Natural killer cell (primary cell): Measurements from ENCODE around the gene PLB1. TPM values are rescaled to one million over a fixed set of nuclear protein-coding genes. Genes with fewer than 3 reads are reported as not detected.

Source experiments
- ATAC-seq, 3 donors: fragments of 150-1000 bp in 2 of 3; fragments of 200-7000 bp in 1 of 3; cut with Tn5 transposase; 1 replicate in 1 of 3; 2 replicates in 2 of 3; pipeline ENCODE4 v1.10.0; 2021; ENCODE audit warnings: mild to moderate bottlenecking in 2 of 3, moderate library complexity in 2 of 3
- DNase-seq, 2 donors: peaks; one replicate each; pipeline versions ENCODE4 v3.0.0 to v3.0.0-alpha.2; 2013 to 2021; ENCODE audit warnings: mixed read lengths in 1 of 2
- H3K27ac ChIP-seq: one replicate; pipeline ENCODE4 v1.5.1; 2013; ENCODE audit warnings: mild to moderate bottlenecking, low read length
- H3K27me3 ChIP-seq: one replicate; pipeline ENCODE4 v1.6.1; 2013; ENCODE audit warnings: low read length; ENCODE audit not compliant: control insufficient read depth, insufficient read depth
- H3K36me3 ChIP-seq: one replicate; pipeline ENCODE4 v1.6.1; 2013; ENCODE audit warnings: low read length; ENCODE audit not compliant: control insufficient read depth, insufficient read depth
- H3K4me1 ChIP-seq: one replicate; pipeline ENCODE4 v1.6.1; 2013; ENCODE audit warnings: low read length; ENCODE audit not compliant: control insufficient read depth, insufficient read depth
- H3K4me3 ChIP-seq: one replicate; pipeline ENCODE4 v1.5.1; 2013; ENCODE audit warnings: low read length
- H3K9me3 ChIP-seq: one replicate; pipeline ENCODE4 v1.6.1; 2013; ENCODE audit warnings: low read length; ENCODE audit not compliant: control insufficient read depth, insufficient read depth
- H3K27ac Mint-ChIP-seq, 2 donors: one replicate each; pipeline ENCODE4 v1.8.0; 2022; ENCODE audit warnings: mild to moderate bottlenecking in 2 of 2, mixed read lengths in 2 of 2, moderate library complexity in 1 of 2
- H3K27me3 Mint-ChIP-seq, 2 donors: one replicate each; pipeline ENCODE4 v1.8.0; 2022; ENCODE audit warnings: low read depth in 2 of 2, mixed read lengths in 2 of 2
- H3K36me3 Mint-ChIP-seq: one replicate; pipeline ENCODE4 v1.8.0; 2022; ENCODE audit warnings: mixed read lengths
- H3K4me1 Mint-ChIP-seq, 2 donors: one replicate each; pipeline ENCODE4 v1.8.0; 2022; ENCODE audit warnings: mixed read lengths in 2 of 2
- H3K4me3 Mint-ChIP-seq: one replicate; pipeline ENCODE4 v1.8.0; 2022; ENCODE audit warnings: mild to moderate bottlenecking, moderate library complexity, mixed read lengths
- H3K9me3 Mint-ChIP-seq, 2 donors: one replicate each; pipeline ENCODE4 v1.8.0; 2022; ENCODE audit warnings: mixed read lengths in 2 of 2
- CTCF ChIP-seq: fragments of 200-600 bp; IDR thresholded peaks from one replicate; pipeline ENCODE4 v1.8.0; 2022; ENCODE audit warnings: antibody characterized with exemption
- WGBS: methylation state at CpG from one replicate; pipeline ENCODE4 v1.1.7; 2013; ENCODE audit warnings: missing lambda C conversion rate; ENCODE audit not compliant: insufficient coverage; 5-methylcytosine and 5-hydroxymethylcytosine counted together
- intact Hi-C: fragments of 100-400 bp; cut with micrococcal nuclease; formaldehyde crosslinking; loops from one replicate; pipeline ENCODE4 v1.14.2; 2022
- total RNA-seq, 4 donors: library from RNA; stranded (reverse); fragments of 120-200 nt in 1 of 4; gene quantifications; one replicate each; pipeline versions ENCODE4 v1.2.3 to v1.2.4, GENCODE V29; 2013 to 2022

PLB1 gene
- total RNA-seq, 3 donors from 2014 or later (not counting 1 experiment from before 2014, with no cell fraction given): 1.7 to 2.6 (median 1.9) TPM

- 39% methylated on average over 7 of the region's 7 CpGs for WGBS
- H3K27me3 ChIP-seq: no peaks in the 10 kb centered on the region
- H3K4me3 ChIP-seq: no peak overlapping the region
- Mint-ChIP-seq H3K27me3 (peaks cover 0 to under 1% of the 10 kb centered on the region in 2 donors), H3K36me3 (no peaks in the 10 kb centered on the region), H3K4me1 (peaks cover 14 to 30% of the 10 kb centered on the region in 2 donors), H3K27ac (peak overlapping the region in 1 of 2 donors; percentile 45), H3K4me3 (no peak overlapping the region), H3K9me3 (no peaks in the 10 kb centered on the region)
- intact Hi-C loops: loop anchor here (1.0 to 10.0 kb wide), 4 partner anchors 60 to 749 kb away; partner anchors contain the start of gene FOSL2
- peak; percentile 92 for TF ChIP-seq CTCF
- H3K36me3 ChIP-seq: no peaks in the 10 kb centered on the region
- H3K9me3 ChIP-seq: no peaks in the 10 kb centered on the region
- no peak overlapping the region for H3K27ac ChIP-seq
- peaks cover 26% of the 10 kb centered on the region for H3K4me1 ChIP-seq
- peak; percentile 80 to 86 for DNase-seq
- ATAC-seq: peak; percentile 85 to 98 (median 96)
Observed at GRCh38 chr2:28452534-28453081, 43.3 kb upstream of the PLB1 start.

- H3K27ac ChIP-seq: no peak overlapping the region
- H3K4me3 Mint-ChIP-seq: no peak overlapping the region
- no peaks in the 10 kb centered on the region for H3K27me3 ChIP-seq
- H3K36me3 Mint-ChIP-seq: no peaks in the 10 kb centered on the region
- WGBS: 94% methylated on average over 8 of the region's 8 CpGs
- no peak overlapping the region for H3K27ac Mint-ChIP-seq
- no peaks in the 10 kb centered on the region for H3K36me3 ChIP-seq
- no peak for TF ChIP-seq CTCF
- no peaks in the 10 kb centered on the region for H3K9me3 ChIP-seq
- no peaks in the 10 kb centered on the region for H3K9me3 Mint-ChIP-seq
- intact Hi-C loops: loop anchor here (5.0 to 10.0 kb wide), 2 partner anchors 61 to 179 kb away; partner anchors contain the start of gene FOSL2
- H3K27me3 Mint-ChIP-seq: peaks cover 0 to 5% of the 10 kb centered on the region in 2 donors
- ATAC-seq (no peak), DNase-seq (no peak)
- peaks cover 14 to 23% of the 10 kb centered on the region in 2 donors for H3K4me1 Mint-ChIP-seq
- H3K4me1 ChIP-seq: peaks cover 26% of the 10 kb centered on the region
- no peak overlapping the region for H3K4me3 ChIP-seq
Observed at GRCh38 chr2:28453396-28453795, 42.5 kb upstream of the PLB1 start.

DNA sequence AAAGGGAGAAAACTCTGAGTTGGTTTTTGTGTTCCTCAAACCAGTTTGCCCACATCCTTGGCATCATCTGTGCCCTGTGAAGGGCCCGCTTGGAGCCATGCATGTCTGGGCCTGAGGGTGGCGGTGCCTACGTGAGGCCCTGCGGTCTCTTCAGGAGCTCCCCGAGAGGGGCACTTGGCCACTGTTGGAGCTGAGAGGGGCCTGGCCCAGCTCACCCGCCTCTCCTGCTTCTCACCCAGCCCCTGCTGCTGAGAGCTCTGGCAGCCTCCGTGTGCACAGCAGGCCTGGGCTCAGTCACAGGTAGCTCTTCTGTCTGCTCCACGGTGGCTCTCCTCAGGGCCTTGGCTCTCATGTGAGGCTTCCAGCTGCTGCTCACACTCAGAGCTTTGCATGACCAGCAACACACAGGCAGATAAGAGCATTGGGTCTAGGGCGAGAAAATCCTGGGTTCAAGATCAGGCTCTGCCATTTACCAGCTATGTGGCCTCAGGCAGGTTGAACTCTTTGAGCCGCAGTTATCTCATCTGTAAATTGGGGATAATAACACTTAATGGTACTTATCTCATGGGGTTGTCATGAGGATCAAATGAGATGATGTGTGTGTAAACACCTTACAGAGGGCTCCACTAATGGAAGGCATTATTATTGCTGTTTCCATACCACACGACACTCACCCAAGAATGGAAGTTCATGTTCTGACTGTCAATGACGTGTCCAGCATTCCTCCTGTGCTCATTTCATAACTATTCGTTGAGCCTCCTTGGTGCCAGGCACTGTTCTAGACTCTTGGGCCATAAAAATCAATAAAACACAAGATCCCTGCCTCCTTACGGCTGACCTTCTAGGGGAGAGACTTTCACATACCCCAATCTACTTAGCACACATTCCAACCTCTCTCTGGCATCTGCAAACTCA lies 41.6 kb upstream of the PLB1 start:
- Mint-ChIP-seq H3K4me1 (peaks cover 14 to 22% of the 10 kb centered on the region in 2 donors), H3K36me3 (no peaks in the 10 kb centered on the region), H3K4me3 (no peak overlapping the region), H3K9me3 (no peaks in the 10 kb centered on the region), H3K27ac (no peak overlapping the region), H3K27me3 (peaks cover 0 to 5% of the 10 kb centered on the region in 2 donors)
- H3K4me1 ChIP-seq: peaks cover 18% of the 10 kb centered on the region
- no peaks in the 10 kb centered on the region for H3K9me3 ChIP-seq
- intact Hi-C loops: loop anchor here (5.0 to 10.0 kb wide), 2 partner anchors 62 to 179 kb away; partner anchors contain the start of gene FOSL2
- ATAC-seq: no peak
- DNase-seq: no peak
- no peak for TF ChIP-seq CTCF
- no peak overlapping the region for H3K4me3 ChIP-seq
- no peaks in the 10 kb centered on the region for H3K27me3 ChIP-seq
- no peak overlapping the region for H3K27ac ChIP-seq
- H3K36me3 ChIP-seq: no peaks in the 10 kb centered on the region
- WGBS: 89% methylated on average over 14 of the region's 14 CpGs
